ENCODE measurements around the gene ABCG5.

ABCG5 gene

GRCh38 chr2:43838560-43839267 is at the start of gene ABCG5, which contains the start of gene ABCG8:
Gene ABCG5, minus strand, starts transcription at chr2:43838839. Its CDS starts 160 bp downstream, at chr2:43838679.
Gene ABCG8, plus strand, starts transcription at chr2:43838971. Its CDS starts 83 bp downstream, at chr2:43839054.
- no peaks in the 10 kb centered on the region for H3K9me2 ChIP-seq (ENCODE audit: low read depth, low read length)
- H3K9me3 ChIP-seq (ENCODE audit: low read length): no peaks in the 10 kb centered on the region
- no peak within 1 kb of the TSS for H3K27ac ChIP-seq (ENCODE audit: low read depth, low read length, poor library complexity, severe bottlenecking)
- H2AFZ ChIP-seq (ENCODE audit: low read length): no peak within 1 kb of the TSS
- no peaks in the 10 kb centered on the region for H4K20me1 ChIP-seq (ENCODE audit: insufficient read depth, low read length)
- no peak within 1 kb of the TSS for H3K4me2 ChIP-seq (ENCODE audit: low read length)
- H3F3A ChIP-seq (ENCODE audit: insufficient read depth, low read length): no peaks in the 10 kb centered on the region
- TF ChIP-seq CTCF (IDR thresholded peaks at IDR 0.05; ENCODE audit: low read length) (no peak), EZH2 (IDR thresholded peaks at IDR 0.05; ENCODE audit: borderline replicate concordance, low read length) (no peak)
- H3K4me1 ChIP-seq (ENCODE audit: insufficient read depth, low read length, severe bottlenecking): no peaks in the 10 kb centered on the region
- no peak within 1 kb of the TSS for H3K9ac ChIP-seq (ENCODE audit: low read length)
- H3K4me3 ChIP-seq (ENCODE audit: low read depth, low read length, poor library complexity, severe bottlenecking): no peak within 1 kb of the TSS
- H3K27me3 ChIP-seq (ENCODE audit: insufficient read depth, low read length): no peaks in the 10 kb centered on the region; the same call in 1 of the 2 replicates
- H3K79me2 ChIP-seq (ENCODE audit: insufficient read depth, low read length): no peaks in the 10 kb centered on the region
- H3K36me3 ChIP-seq (ENCODE audit: insufficient read depth, low read length): no peaks in the 10 kb centered on the region

GRCh38 chr2:43887176-43887575 is 48.5 kb upstream of the ABCG5 start:
- TF ChIP-seq EZH2 (IDR thresholded peaks at IDR 0.05; ENCODE audit: borderline replicate concordance, low read length): no peak
- H3K36me3 ChIP-seq (ENCODE audit: insufficient read depth, low read length): peaks cover 61% of the 10 kb centered on the region
- no peaks in the 10 kb centered on the region for H4K20me1 ChIP-seq (ENCODE audit: insufficient read depth, low read length)
- H3K9ac ChIP-seq (ENCODE audit: low read length): no peak overlapping the region
- H3K79me2 ChIP-seq (ENCODE audit: insufficient read depth, low read length): no peaks in the 10 kb centered on the region
- H3K27me3 ChIP-seq (ENCODE audit: insufficient read depth, low read length): no peaks in the 10 kb centered on the region
- no peak overlapping the region for H3K27ac ChIP-seq (ENCODE audit: low read depth, low read length, poor library complexity, severe bottlenecking)
- no peak overlapping the region for H3K4me3 ChIP-seq (ENCODE audit: low read depth, low read length, poor library complexity, severe bottlenecking)
- no peaks in the 10 kb centered on the region for H3F3A ChIP-seq (ENCODE audit: insufficient read depth, low read length)
- H3K4me2 ChIP-seq (ENCODE audit: low read length): no peak overlapping the region
- no peak overlapping the region for H2AFZ ChIP-seq (ENCODE audit: low read length)
- no peaks in the 10 kb centered on the region for H3K4me1 ChIP-seq (ENCODE audit: insufficient read depth, low read length, severe bottlenecking)
- H3K9me2 ChIP-seq (ENCODE audit: low read depth, low read length): no peaks in the 10 kb centered on the region
- no peaks in the 10 kb centered on the region for H3K9me3 ChIP-seq (ENCODE audit: low read length)

- H3K9ac ChIP-seq (ENCODE audit: low read length): no peak overlapping the region
- no peak overlapping the region for H2AFZ ChIP-seq (ENCODE audit: low read length)
- no peaks in the 10 kb centered on the region for H3K9me2 ChIP-seq (ENCODE audit: low read depth, low read length)
- H3F3A ChIP-seq (ENCODE audit: insufficient read depth, low read length): no peaks in the 10 kb centered on the region
- no peaks in the 10 kb centered on the region for H4K20me1 ChIP-seq (ENCODE audit: insufficient read depth, low read length)
- no peaks in the 10 kb centered on the region for H3K27me3 ChIP-seq (ENCODE audit: insufficient read depth, low read length)
- H3K4me3 ChIP-seq (ENCODE audit: low read depth, low read length, poor library complexity, severe bottlenecking): no peak overlapping the region
- no peaks in the 10 kb centered on the region for H3K4me1 ChIP-seq (ENCODE audit: insufficient read depth, low read length, severe bottlenecking)
- TF ChIP-seq EZH2 (IDR thresholded peaks at IDR 0.05; ENCODE audit: borderline replicate concordance, low read length) (no peak), CTCF (IDR thresholded peaks at IDR 0.05; ENCODE audit: low read length) (no peak)
- no peaks in the 10 kb centered on the region for H3K79me2 ChIP-seq (ENCODE audit: insufficient read depth, low read length)
- H3K27ac ChIP-seq (ENCODE audit: low read depth, low read length, poor library complexity, severe bottlenecking): no peak overlapping the region
- H3K9me3 ChIP-seq (ENCODE audit: low read length): no peaks in the 10 kb centered on the region
- H3K36me3 ChIP-seq (ENCODE audit: insufficient read depth, low read length): peaks cover 41% of the 10 kb centered on the region
- H3K4me2 ChIP-seq (ENCODE audit: low read length): no peak overlapping the region
Observed at GRCh38 chr2:43885132-43885632, 46.5 kb upstream of the ABCG5 start.
